Measurements from ENCODE around the gene SFXN5. TPM values are rescaled to one million over a fixed set of nuclear protein-coding genes. Genes with fewer than 3 reads are reported as not detected.

SFXN5 gene
- total and polyA plus RNA-seq, 3 donors from 2014 or later = 24.0 to 32.2 (median 25.4) TPM

GRCh38 chr2:73105511-73105971 lies 34.0 kb upstream of the SFXN5 start:
- no peak for DNase-seq
- 71 to 96% methylated on average over 1 to 2 of the region's 2 CpGs for WGBS, 2 donors
- intact Hi-C loops (cut with DNase I; ENCODE audit: low total_unique reads) = no loop called here
- Histone ChIP-seq H3K27ac (no peak overlapping the region), H3K9me3 (no peaks in the 10 kb centered on the region), H3K27me3 (no peaks in the 10 kb centered on the region), H3K4me3 (no peak overlapping the region), H3K36me3 (ENCODE audit: low read depth, missing control alignments) (no peaks in the 10 kb centered on the region), H3K4me1 (peaks cover 8% of the 10 kb centered on the region)
- TF ChIP-seq CTCF (IDR thresholded peaks at IDR 0.05) (no peak), POLR2A (IDR thresholded peaks at IDR 0.05) (no peak)

- Histone ChIP-seq H3K4me1 (peaks cover 8% of the 10 kb centered on the region), H3K9me3 (no peaks in the 10 kb centered on the region), H3K27ac (no peak overlapping the region), H3K36me3 (ENCODE audit: low read depth, missing control alignments) (no peaks in the 10 kb centered on the region), H3K4me3 (no peak overlapping the region), H3K27me3 (no peaks in the 10 kb centered on the region)
- WGBS, 2 donors = 86 to 94% methylated on average over 3 of the region's 3 CpGs
- no peak for DNase-seq
- TF ChIP-seq POLR2A (IDR thresholded peaks at IDR 0.05) = no peak
- TF ChIP-seq CTCF (IDR thresholded peaks at IDR 0.05) = no peak
- intact Hi-C loops (cut with DNase I; ENCODE audit: low total_unique reads) = no loop called here
These were observed 33.4 kb upstream of the SFXN5 start for GRCh38 chr2:73104933-73105332.

- WGBS, 2 donors = 78 to 92% methylated on average over 2 of the region's 2 CpGs
- intact Hi-C loops (cut with DNase I; ENCODE audit: low total_unique reads) = no loop called here
These were observed 31.6 kb upstream of the SFXN5 start for GRCh38 chr2:73103018-73103542.

GRCh38 chr2:73101626-73102256 lies 30.2 kb upstream of the SFXN5 start:
- no peaks in the 10 kb centered on the region for H3K36me3 ChIP-seq (ENCODE audit: low read depth, missing control alignments)
- intact Hi-C loops (cut with DNase I; ENCODE audit: low total_unique reads) = no loop called here
- H3K9me3 ChIP-seq = no peaks in the 10 kb centered on the region
- no peaks in the 10 kb centered on the region for H3K4me1 ChIP-seq
- no peak overlapping the region for H3K4me3 ChIP-seq
- TF ChIP-seq CTCF (IDR thresholded peaks at IDR 0.05) = no peak
- TF ChIP-seq POLR2A (IDR thresholded peaks at IDR 0.05) = no peak
- H3K27ac ChIP-seq = no peak overlapping the region
- no peak for DNase-seq
- H3K27me3 ChIP-seq = no peaks in the 10 kb centered on the region
- WGBS, 2 donors = 86 to 88% methylated on average over 12 of the region's 12 CpGs

More at GRCh38 chr2:73103018-73103542, 31.6 kb upstream of the SFXN5 start:
- Histone ChIP-seq H3K27me3 (no peaks in the 10 kb centered on the region), H3K36me3 (ENCODE audit: low read depth, missing control alignments) (no peaks in the 10 kb centered on the region), H3K4me3 (no peak overlapping the region), H3K9me3 (no peaks in the 10 kb centered on the region), H3K4me1 (peaks cover 8% of the 10 kb centered on the region), H3K27ac (no peak overlapping the region)
- no peak for DNase-seq
- TF ChIP-seq POLR2A (IDR thresholded peaks at IDR 0.05) (no peak), CTCF (IDR thresholded peaks at IDR 0.05) (no peak)

- Histone ChIP-seq H3K4me3 (no peak overlapping the region), H3K9me3 (no peaks in the 10 kb centered on the region), H3K27ac (no peak overlapping the region), H3K27me3 (no peaks in the 10 kb centered on the region), H3K36me3 (ENCODE audit: low read depth, missing control alignments) (no peaks in the 10 kb centered on the region), H3K4me1 (no peaks in the 10 kb centered on the region)
- WGBS, 2 donors = 90 to 93% methylated on average over 2 to 4 of the region's 4 CpGs
- no peak for DNase-seq
- TF ChIP-seq CTCF (IDR thresholded peaks at IDR 0.05) (no peak), POLR2A (IDR thresholded peaks at IDR 0.05) (no peak)
- intact Hi-C loops (cut with DNase I; ENCODE audit: low total_unique reads) = no loop called here
These were observed 29.4 kb upstream of the SFXN5 start for GRCh38 chr2:73100956-73101355.

Data from testis (tissue), 3 donors.